NCI-H2196 treated with DMSO at 0.1 percent for 48 hours (cell line): ENCODE data around the gene DENND1C.
"Not testable (repeated sequence)": the region's sequence is repeated elsewhere in the genome, so short reads cannot be mapped to it uniquely, and the experiment has no call there.

ENCODE experiments used
- DNase-seq: peaks from one replicate; lab custom pipeline; 2025; ENCODE audit not compliant: unreplicated experiment; lab: John Stamatoyannopoulos, UW

The DENND1C gene

GRCh38 chr19:6457958-6458694 lies 23.5 kb downstream of the DENND1C start:
- DNase-seq: no peak

- no peak for DNase-seq
Observed at GRCh38 chr19:6455924-6456323, 25.7 kb downstream of the DENND1C start.

- no peak for DNase-seq
Observed at GRCh38 chr19:6453951-6454565, 27.5 kb downstream of the DENND1C start.

GRCh38 chr19:6452899-6453298 lies 28.7 kb downstream of the DENND1C start:
- no peak for DNase-seq

- no peak for DNase-seq
Observed at GRCh38 chr19:6452223-6452614, 29.4 kb downstream of the DENND1C start.

- no peak for DNase-seq
Observed at GRCh38 chr19:6451583-6452222, 29.9 kb downstream of the DENND1C start.

GRCh38 chr19:6450166-6450565 lies 31.4 kb downstream of the DENND1C start:
- no peak for DNase-seq

GRCh38 chr19:6448045-6448444 lies 33.5 kb downstream of the DENND1C start:
- no peak for DNase-seq

GRCh38 chr19:6446452-6446851 lies 35.1 kb downstream of the DENND1C start:
- DNase-seq: no peak

GRCh38 chr19:6443986-6444385 lies 37.6 kb downstream of the DENND1C start:
- no peak for DNase-seq

GRCh38 chr19:6442087-6442688 lies 39.4 kb downstream of the DENND1C start:
- no peak for DNase-seq

GRCh38 chr19:6440905-6441304 lies 40.7 kb downstream of the DENND1C start:
- no peak for DNase-seq

- no peak for DNase-seq
Observed at GRCh38 chr19:6439743-6440142, 41.8 kb downstream of the DENND1C start.

- DNase-seq: no peak
Observed at GRCh38 chr19:6433663-6434062, 47.9 kb downstream of the DENND1C start, which contains the start of gene SLC25A41. Gene SLC25A41 (minus strand): TSS chr19:6433763. CDS start chr19:6433693, 70 bp downstream.

- no peak for DNase-seq
Observed at GRCh38 chr19:6433165-6433564, 48.4 kb downstream of the DENND1C start.

- DNase-seq: no peak
Observed at GRCh38 chr19:6431891-6432290, 49.7 kb downstream of the DENND1C start.

- no peak for DNase-seq
Observed at GRCh38 chr19:6429419-6430221, 52.0 kb downstream of the DENND1C start.

- not testable (repeated sequence) for DNase-seq
Observed at GRCh38 chr19:6428692-6429418, 52.7 kb downstream of the DENND1C start.

GRCh38 chr19:6427131-6427530 lies 54.5 kb downstream of the DENND1C start:
- DNase-seq: no peak
